IMR-90 (cell line): ENCODE measurements around the gene TMEM145. TPM values are rescaled to one million over a fixed set of nuclear protein-coding genes. Genes with fewer than 3 reads are reported as not detected.

Experiments
- ATAC-seq: fragments of 200-7000 bp; cut with Tn5 transposase; 2 replicates; pipeline ENCODE4 v1.9.1; 2020; ENCODE audit warnings: low read depth, mild to moderate bottlenecking, moderate library complexity
- BruUV-seq: library from RNA; stranded (reverse); fragments of 400-500 nt; replicated peaks from 2 replicates; lab custom pipeline; 2021; lab: Mats Ljungman, UMichigan
- CTCF ChIA-PET: fragments of 300-600 bp; formaldehyde crosslinking; extraction: SDS; loops from one replicate; lab custom pipeline; 2021; ENCODE audit warnings: antibody characterized with exemption; lab: Yijun Ruan, JAX
- POLR2A ChIA-PET: fragments of 300-600 bp; sonication (Branson Sonifier 250); formaldehyde crosslinking; loops from one replicate; lab custom pipeline; 2022; ENCODE audit warnings: antibody characterized with exemption; ENCODE audit not compliant: unreplicated experiment; lab: Charles Lee
- DNase-seq: peaks from one replicate; pipeline ENCODE4 v3.0.0; 2013
- H2AFZ ChIP-seq: replicated peaks from 2 replicates; pipeline ENCODE3; 2013; ENCODE audit warnings: low read length, mild to moderate bottlenecking; ENCODE audit not compliant: poor library complexity
- H2AK5ac ChIP-seq: 2 replicates; pipeline ENCODE4 v1.6.1; 2013; ENCODE audit warnings: low read depth, low read length, inconsistent platforms
- H2AK9ac ChIP-seq: replicated peaks from 2 replicates; pipeline ENCODE3; 2013; ENCODE audit warnings: mild to moderate bottlenecking, low read depth, low read length, moderate library complexity; ENCODE audit not compliant: poor library complexity
- H2BK120ac ChIP-seq: 2 replicates; pipeline ENCODE4 v1.6.1; 2013; ENCODE audit warnings: low read depth, low read length, inconsistent platforms
- H2BK15ac ChIP-seq: 3 replicates; pipeline ENCODE4 v1.6.1; 2013; ENCODE audit warnings: low read depth, low read length, inconsistent platforms
- H2BK20ac ChIP-seq: 2 replicates; pipeline ENCODE4 v1.6.1; 2013; ENCODE audit warnings: low read depth, mild to moderate bottlenecking, inconsistent platforms, low read length, moderate library complexity
- H2BK5ac ChIP-seq: 2 replicates; pipeline ENCODE4 v1.6.1; 2013; ENCODE audit warnings: mild to moderate bottlenecking, low read depth, low read length, inconsistent platforms; ENCODE audit not compliant: poor library complexity, severe bottlenecking
- H3K14ac ChIP-seq: replicated peaks from 2 replicates; pipeline ENCODE4 v1.6.1; 2013; ENCODE audit warnings: low read depth, low read length, inconsistent platforms
- H3K18ac ChIP-seq: 2 replicates; pipeline ENCODE4 v1.6.1; 2013; ENCODE audit warnings: low read depth, low read length, control low read depth
- H3K23ac ChIP-seq: 2 replicates; pipeline ENCODE4 v1.6.1; 2013; ENCODE audit warnings: low read depth, low read length, inconsistent platforms
- H3K27ac ChIP-seq: 2 replicates; pipeline ENCODE4 v1.5.1; 2013; ENCODE audit warnings: mild to moderate bottlenecking, control low read depth, low read length; ENCODE audit not compliant: insufficient read depth
- H3K27me3 ChIP-seq: 2 replicates; pipeline ENCODE4 v1.6.1; 2013; ENCODE audit warnings: low read length; ENCODE audit not compliant: control insufficient read depth, insufficient read depth
- H3K36me3 ChIP-seq: 2 replicates; pipeline ENCODE4 v1.6.1; 2013; ENCODE audit warnings: low read length, mixed read lengths; ENCODE audit not compliant: control insufficient read depth, insufficient read depth
- H3K4ac ChIP-seq: 2 replicates; pipeline ENCODE4 v1.6.1; 2013; ENCODE audit warnings: low read depth, low read length, inconsistent platforms
- H3K4me1 ChIP-seq: 2 replicates; pipeline ENCODE4 v1.6.1; 2013; ENCODE audit warnings: low read length, mixed read lengths; ENCODE audit not compliant: control insufficient read depth, insufficient read depth
- H3K4me2 ChIP-seq: 2 replicates; pipeline ENCODE4 v1.6.1; 2013; ENCODE audit warnings: low read depth, mild to moderate bottlenecking, control low read depth, low read length, moderate library complexity
- H3K4me3 ChIP-seq: 2 replicates; pipeline ENCODE4 v1.5.1; 2013; ENCODE audit warnings: low read depth, mild to moderate bottlenecking, control low read depth, low read length, moderate library complexity; ENCODE audit not compliant: insufficient read depth
- H3K56ac ChIP-seq: 2 replicates; pipeline ENCODE4 v1.6.1; 2013; ENCODE audit warnings: low read length, inconsistent platforms; ENCODE audit not compliant: insufficient read depth; ENCODE audit errors: extremely low read depth
- H3K79me1 ChIP-seq, 2 experiments: 2 replicates each; pipeline ENCODE4 v1.6.1; 2013; ENCODE audit warnings: low read length in 2 of 2, inconsistent platforms in 1 of 2, low read depth in 1 of 2
- H3K9ac ChIP-seq: 2 replicates; pipeline ENCODE4 v1.6.1; 2013; ENCODE audit warnings: low read depth, low read length, control low read depth
- H3K9me1 ChIP-seq: 2 replicates; pipeline ENCODE4 v1.6.1; 2013; ENCODE audit warnings: low read length, inconsistent platforms; ENCODE audit not compliant: insufficient read depth
- H3K9me3 ChIP-seq: 2 replicates; pipeline ENCODE4 v1.6.1; 2013; ENCODE audit warnings: low read length; ENCODE audit not compliant: control insufficient read depth, insufficient read depth
- H4K20me1 ChIP-seq: 2 replicates; pipeline ENCODE4 v1.6.1; 2013; ENCODE audit warnings: low read length, inconsistent platforms; ENCODE audit not compliant: insufficient read depth
- H4K5ac ChIP-seq: 2 replicates; pipeline ENCODE4 v1.6.1; 2013; ENCODE audit warnings: mild to moderate bottlenecking, low read depth, low read length, control low read depth
- H4K8ac ChIP-seq, 2 experiments: 2 replicates each; pipeline ENCODE4 v1.6.1; 2013; ENCODE audit warnings: low read depth in 2 of 2, low read length in 2 of 2, control low read depth in 1 of 2, inconsistent platforms in 1 of 2
- H4K91ac ChIP-seq: 2 replicates; pipeline ENCODE4 v1.6.1; 2013; ENCODE audit warnings: low read depth, low read length, inconsistent platforms; ENCODE audit not compliant: insufficient read depth
- BHLHE40 ChIP-seq: fragments of 150-350 bp; IDR thresholded peaks from 2 replicates; pipeline ENCODE4 v1.6.1; 2016; ENCODE audit warnings: mild to moderate bottlenecking, low read depth, low read length
- CEBPB ChIP-seq: IDR thresholded peaks from 2 replicates; pipeline ENCODE4 v1.6.1; 2012; ENCODE audit warnings: low read depth, low read length, improper control_type of control experiment
- CHD1 ChIP-seq: IDR thresholded peaks from 2 replicates; pipeline ENCODE4 v1.6.1; 2012; ENCODE audit warnings: low read depth, low read length, improper control_type of control experiment
- CTCF ChIP-seq: conservative IDR thresholded peaks from 2 replicates; pipeline ENCODE4 v1.5.1; 2012; ENCODE audit warnings: mild to moderate bottlenecking, low read depth, low read length, improper control_type of control experiment
- MAFK ChIP-seq: IDR thresholded peaks from 2 replicates; pipeline ENCODE4 v1.6.1; 2012; ENCODE audit warnings: low read depth, low read length, improper control_type of control experiment
- MAZ ChIP-seq: IDR thresholded peaks from 2 replicates; pipeline ENCODE4 v1.6.1; 2012; ENCODE audit warnings: low read depth, mild to moderate bottlenecking, low read length, improper control_type of control experiment, moderate library complexity, borderline replicate concordance
- MXI1 ChIP-seq: IDR thresholded peaks from 2 replicates; pipeline ENCODE4 v1.6.1; 2012; ENCODE audit warnings: low read depth, mild to moderate bottlenecking, low read length, moderate library complexity, borderline replicate concordance
- NFE2L2 ChIP-seq: fragments of 150-350 bp; IDR thresholded peaks from 2 replicates; pipeline ENCODE4 v1.6.1; 2016; ENCODE audit warnings: low read depth, mild to moderate bottlenecking, low read length
- POLR2A ChIP-seq: IDR thresholded peaks from 2 replicates; pipeline ENCODE4 v1.6.1; 2012; ENCODE audit warnings: mild to moderate bottlenecking, low read depth, low read length
- RFX5 ChIP-seq: IDR thresholded peaks from 2 replicates; pipeline ENCODE4 v1.8.0; 2012; ENCODE audit warnings: low read depth, mild to moderate bottlenecking, low read length, moderate library complexity
- SMC3 ChIP-seq: fragments of 150-350 bp; IDR thresholded peaks from 2 replicates; pipeline ENCODE4 v1.6.1; 2016; ENCODE audit warnings: low read depth, mild to moderate bottlenecking, antibody characterized with exemption, low read length, moderate library complexity
- WGBS, 2 experiments: methylation state at CpG; one replicate each; pipeline versions ENCODE4 v1.1.5 to v1.1.7; 2013; ENCODE audit warnings: missing lambda C conversion rate in 2 of 2; ENCODE audit not compliant: insufficient read length in 1 of 2; ENCODE audit errors: extremely low coverage in 2 of 2; 5-methylcytosine and 5-hydroxymethylcytosine counted together
- dilution Hi-C: fragments of 300-500 bp; cut with HindIII; formaldehyde crosslinking; loops from one replicate; pipeline ENCODE4 v1.14.3; 2018; ENCODE audit warnings: low sequenced_read_pairs; ENCODE audit not compliant: unreplicated experiment
- in situ Hi-C: fragments of 300-500 bp; cut with MboI; formaldehyde crosslinking; loops from 3 replicates; pipeline ENCODE4 v1.14.3; 2019; ENCODE audit warnings: low sequenced_read_pairs, inconsistent platforms, mixed read lengths
- intact Hi-C: fragments of 100-400 bp; cut with micrococcal nuclease; formaldehyde crosslinking; loops from 2 replicates; pipeline ENCODE4 v1.10.0; 2022
- polyA plus RNA-seq, 3 experiments: library from polyadenylated mRNA; depleted of rRNA; stranded (reverse); fragments of >200 nt; gene quantifications; 2 replicates each; pipeline ENCODE4 v1.2.3, GENCODE V29; 2012; ENCODE audit warnings: low replicate concordance in 1 of 3
- total RNA-seq: library from RNA; depleted of rRNA; stranded (reverse); fragments of >200 nt; gene quantifications from 2 replicates; pipeline ENCODE4 v1.2.3, GENCODE V29; 2012

Gene TMEM145
- total and polyA plus RNA-seq, 2 of the 4 experiments (the other 2 are of a cell fraction): under 0.01 to 0.41 TPM

GRCh38 chr19:42285988-42286348 is 27.1 kb upstream of the TMEM145 start:
- Histone ChIP-seq H3K56ac (no peak overlapping the region), H3K9me1 (peaks cover 16% of the 10 kb centered on the region), H3K36me3 (peaks cover 38% of the 10 kb centered on the region), H3K9ac (0 out of 2 replicates have a peak overlapping the region, but pooled peaks have one; percentile 9), H3K4ac (peak overlapping the region; percentile 40), H2BK5ac (no peak overlapping the region), H3K18ac (no peak overlapping the region), H4K91ac (no peak overlapping the region), H3K14ac (0 out of 2 replicates have a peak overlapping the region, but pooled peaks have one; percentile 20), H3K79me1 (peaks cover 27 to 60% of the 10 kb centered on the region in 2 experiments), H3K23ac (peak overlapping the region; percentile 85), H2AFZ (peak overlapping the region; percentile 40), H2BK20ac (no peak overlapping the region), H2AK9ac (peak overlapping the region; percentile 89), H3K4me1 (peaks cover 39% of the 10 kb centered on the region), H3K27ac (peak overlapping the region; percentile 3; the same call in 1 of the 2 replicates), H3K27me3 (no peaks in the 10 kb centered on the region), H4K5ac (no peak overlapping the region), H2BK15ac (no peak overlapping the region), H4K20me1 (peaks cover 38% of the 10 kb centered on the region), H3K4me3 (no peak overlapping the region), H2AK5ac (peak overlapping the region; percentile 46), H4K8ac (peak overlapping the region in 1 of 2 experiments; percentile 14; a peak in 1 of 4 replicates), H3K9me3 (no peaks in the 10 kb centered on the region), H3K4me2 (peak overlapping the region; percentile 94; the same call in 1 of the 2 replicates), H2BK120ac (no peak overlapping the region)
- TF ChIP-seq NFE2L2 (no peak), MAFK (no peak), CEBPB (no peak), CTCF (no peak), BHLHE40 (no peak), MXI1 (no peak), MAZ (no peak), RFX5 (no peak), SMC3 (no peak), POLR2A (no peak), CHD1 (no peak)
- in situ Hi-C loops (no loop called here), dilution Hi-C loops (no loop called here), intact Hi-C loops (no loop called here)
- BruUV-seq: no TSS peak
- ATAC-seq: no peak
- 58% methylated on average over 2 of the region's 6 CpGs; no CpG with 5 or more reads in 1 of the 2 experiments for WGBS, 2 experiments
- DNase-seq: no peak
- CTCF ChIA-PET: no interaction called here
- POLR2A ChIA-PET: interaction anchor here (0.6 kb wide), 1 partner anchor 42 kb away, joined by 10 read pairs; no protein-coding TSS in a partner anchor
